ENCODE measurements around the gene CRADD. TPM values are rescaled to one million over a fixed set of nuclear protein-coding genes. Genes with fewer than 3 reads are reported as not detected.

CRADD gene
- total and polyA plus RNA-seq, 4 donors: 6.3 to 28.9 (median 16.6) TPM

DNA sequence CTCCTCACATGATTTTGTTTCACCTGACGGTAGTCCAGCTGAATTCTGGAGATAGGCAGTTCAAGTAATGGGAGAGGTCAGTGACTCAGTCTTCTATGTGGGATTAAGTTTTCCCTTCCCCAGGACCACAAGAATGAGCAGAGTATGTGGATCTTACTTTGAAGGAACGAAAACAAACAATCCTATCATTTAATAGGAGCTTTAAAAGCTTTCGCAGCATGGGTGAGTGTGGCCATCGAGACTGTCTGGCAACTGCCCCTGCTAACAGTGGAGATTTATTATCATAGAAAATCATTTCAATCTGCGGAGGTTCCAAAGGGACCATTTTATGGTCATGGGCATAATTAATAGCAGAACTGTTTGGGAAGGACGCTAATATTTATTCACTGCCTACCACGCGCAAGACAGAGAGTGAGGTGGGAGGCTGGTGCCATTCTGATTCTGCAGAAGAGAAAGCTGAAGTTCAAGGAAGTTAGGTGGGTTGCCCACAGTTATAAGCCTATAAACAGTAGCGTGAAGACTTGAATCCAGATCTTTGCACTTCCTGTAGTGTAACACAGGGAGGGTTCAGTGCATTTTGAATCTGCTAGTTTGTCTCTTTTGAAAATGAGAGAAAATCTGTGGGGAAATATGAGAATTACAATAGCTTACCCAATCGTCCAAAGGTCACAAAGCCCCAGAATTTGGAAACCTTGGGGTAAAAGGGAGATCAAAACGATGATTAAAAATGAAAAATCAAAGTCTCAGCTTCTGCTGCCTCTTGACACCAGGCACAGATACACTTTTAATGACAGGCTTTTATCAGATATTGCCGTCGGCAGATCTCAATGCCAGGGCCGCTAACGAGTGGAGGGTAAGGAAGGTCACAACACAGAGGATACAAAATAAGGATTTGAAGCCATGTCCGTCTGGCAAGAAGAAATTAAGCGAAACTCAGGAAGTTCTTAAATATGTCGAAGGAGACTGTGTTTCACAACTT, 209.6 kb downstream of the CRADD start:
- H3K27me3 ChIP-seq (ENCODE audit: control insufficient read depth in 3 of 3, insufficient read depth in 3 of 3, low read length in 2 of 3): no peaks in the 10 kb centered on the region
- no peaks in the 10 kb centered on the region for H3K9me3 ChIP-seq (ENCODE audit: control insufficient read depth in 4 of 4, insufficient read depth in 3 of 4, low read length in 3 of 4)
- H3K9ac ChIP-seq (ENCODE audit: insufficient read depth in 1 of 2, low read length in 2 of 2): no peak overlapping the region
- peaks cover 0 to 7% (median 0%) of the 10 kb centered on the region in 5 donors for H3K4me1 ChIP-seq (ENCODE audit: control insufficient read depth in 5 of 5, insufficient read depth in 5 of 5, low read length in 5 of 5)
- ATAC-seq (ENCODE audit: insufficient read depth, low FRiP score): no peak
- WGBS, 2 donors: 76 to 86% methylated on average over 18 of the region's 18 CpGs
- DNase-seq: no peak
- H3K4me3 ChIP-seq: no peak overlapping the region
- TF ChIP-seq CTCF (IDR thresholded peaks at IDR 0.05; ENCODE audit: control extremely low read depth, extremely low read depth): no peak
- H3K36me3 ChIP-seq (ENCODE audit: control insufficient read depth in 4 of 4, insufficient read depth in 4 of 4, low read length in 4 of 4): no peaks in the 10 kb centered on the region
- H3K27ac ChIP-seq (ENCODE audit: low read depth in 1 of 2, low read length in 1 of 2): no peak overlapping the region

DNA sequence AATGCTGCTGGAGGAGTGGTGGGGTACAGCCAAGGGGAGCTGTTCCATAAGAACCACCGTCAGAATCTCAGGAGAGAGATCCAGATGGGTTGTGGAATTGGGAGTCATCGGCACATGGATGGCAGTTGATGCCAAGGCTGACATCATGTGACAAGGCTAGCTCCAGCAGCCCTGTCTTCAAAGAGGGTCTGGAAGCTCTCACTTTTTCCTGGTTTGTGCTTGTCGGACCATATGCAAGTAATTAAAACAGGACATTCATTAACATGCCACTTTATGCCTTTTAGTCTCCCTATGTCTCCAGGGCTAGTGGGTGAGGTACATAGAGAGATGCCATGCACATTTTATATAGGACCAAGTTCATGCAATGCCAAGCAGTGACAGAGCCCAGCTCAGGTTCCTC, 211.8 kb downstream of the CRADD start:
- Histone ChIP-seq H3K9ac (ENCODE audit: insufficient read depth in 1 of 2, low read length in 2 of 2) (no peak overlapping the region), H3K9me3 (ENCODE audit: control insufficient read depth in 4 of 4, insufficient read depth in 3 of 4, low read length in 3 of 4) (no peaks in the 10 kb centered on the region), H3K27ac (ENCODE audit: low read depth in 1 of 2, low read length in 1 of 2) (no peak overlapping the region), H3K27me3 (ENCODE audit: control insufficient read depth in 3 of 3, insufficient read depth in 3 of 3, low read length in 2 of 3) (no peaks in the 10 kb centered on the region), H3K36me3 (ENCODE audit: control insufficient read depth in 4 of 4, insufficient read depth in 4 of 4, low read length in 4 of 4) (no peaks in the 10 kb centered on the region), H3K4me3 (no peak overlapping the region), H3K4me1 (ENCODE audit: control insufficient read depth in 5 of 5, insufficient read depth in 5 of 5, low read length in 5 of 5) (peaks cover 0 to 24% (median 6%) of the 10 kb centered on the region in 5 donors)
- TF ChIP-seq CTCF (IDR thresholded peaks at IDR 0.05; ENCODE audit: control extremely low read depth, extremely low read depth): no peak
- 96 to 98% methylated on average over 3 of the region's 3 CpGs for WGBS, 2 donors
- DNase-seq (no peak), ATAC-seq (ENCODE audit: insufficient read depth, low FRiP score) (no peak)

GRCh38 chr12:93889516-93890212, 212.5 kb downstream of the CRADD start:
- peaks cover 4 to 26% (median 10%) of the 10 kb centered on the region in 5 donors for H3K4me1 ChIP-seq (ENCODE audit: control insufficient read depth in 5 of 5, insufficient read depth in 5 of 5, low read length in 5 of 5)
- 54 to 82% methylated on average over 9 of the region's 9 CpGs for WGBS, 2 donors
- H3K27me3 ChIP-seq (ENCODE audit: control insufficient read depth in 3 of 3, insufficient read depth in 3 of 3, low read length in 2 of 3): no peaks in the 10 kb centered on the region
- no peak for TF ChIP-seq CTCF (IDR thresholded peaks at IDR 0.05; ENCODE audit: control extremely low read depth, extremely low read depth)
- H3K36me3 ChIP-seq (ENCODE audit: control insufficient read depth in 4 of 4, insufficient read depth in 4 of 4, low read length in 4 of 4): no peaks in the 10 kb centered on the region
- H3K9ac ChIP-seq (ENCODE audit: insufficient read depth in 1 of 2, low read length in 2 of 2): no peak overlapping the region
- no peak for ATAC-seq (ENCODE audit: insufficient read depth, low FRiP score)
- H3K9me3 ChIP-seq (ENCODE audit: control insufficient read depth in 4 of 4, insufficient read depth in 3 of 4, low read length in 3 of 4): no peaks in the 10 kb centered on the region
- H3K27ac ChIP-seq (ENCODE audit: low read depth in 1 of 2, low read length in 1 of 2): no peak overlapping the region
- peak in 1 of 3 donors; percentile 33 for DNase-seq
- no peak overlapping the region for H3K4me3 ChIP-seq

Data from lung (tissue), 12 donors.